Activated naive CD4-positive, alpha-beta T cell treated with anti-CD3 and anti-CD28 coated beads, Interleukin-2, amount 50 U/mL, for 72 hours (primary cell): ENCODE measurements around the gene IPCEF1. TPM values are rescaled to one million over a fixed set of nuclear protein-coding genes. Genes with fewer than 3 reads are reported as not detected.
"Not testable (repeated sequence)": the region's sequence is repeated elsewhere in the genome, so short reads cannot be mapped to it uniquely, and the experiment has no call there.

Experiments
- ATAC-seq, 2 donors: fragments of 150-1000 bp; cut with Tn5 transposase; 2 replicates each; pipeline ENCODE4 v1.10.0; 2021; ENCODE audit warnings: mild to moderate bottlenecking in 2 of 2, moderate library complexity in 2 of 2
- DNase-seq, 2 donors: peaks; one replicate each; pipeline ENCODE4 v3.0.0; 2021 to 2022; ENCODE audit warnings: low spot score in 2 of 2
- H3K27ac Mint-ChIP-seq, 2 donors: one replicate each; pipeline ENCODE4 v1.8.0; 2022; ENCODE audit warnings: mild to moderate bottlenecking in 2 of 2, mixed read lengths in 2 of 2
- H3K36me3 Mint-ChIP-seq, 2 donors: one replicate each; pipeline ENCODE4 v1.8.0; 2022; ENCODE audit warnings: mixed read lengths in 2 of 2
- H3K9me3 Mint-ChIP-seq, 2 donors: one replicate each; pipeline ENCODE4 v1.8.0; 2022; ENCODE audit warnings: mixed read lengths in 2 of 2
- total RNA-seq, 2 donors: library from RNA; stranded (reverse); gene quantifications; one replicate each; pipeline ENCODE4 v1.2.3, GENCODE V29; 2022

IPCEF1 gene
- total RNA-seq, 2 donors from 2014 or later, result 8.8 to 19.1 TPM

- DNase-seq (no peak), ATAC-seq (no peak)
- Mint-ChIP-seq H3K27ac (no peak overlapping the region), H3K9me3 (no peaks in the 10 kb centered on the region), H3K36me3 (no peaks in the 10 kb centered on the region)
Measured at GRCh38 chr6:154319231-154319858, 37.3 kb downstream of the IPCEF1 start.

GRCh38 chr6:154318721-154319120 lies 37.9 kb downstream of the IPCEF1 start:
- Mint-ChIP-seq H3K27ac (no peak overlapping the region), H3K9me3 (no peaks in the 10 kb centered on the region), H3K36me3 (no peaks in the 10 kb centered on the region)
- DNase-seq (no peak), ATAC-seq (no peak)

- no peaks in the 10 kb centered on the region for H3K36me3 Mint-ChIP-seq
- no peaks in the 10 kb centered on the region for H3K9me3 Mint-ChIP-seq
- ATAC-seq, result no peak
- no peak overlapping the region for H3K27ac Mint-ChIP-seq
- no peak for DNase-seq
Measured at GRCh38 chr6:154316131-154316530, 40.5 kb downstream of the IPCEF1 start.

GRCh38 chr6:154314084-154314483 lies 42.5 kb downstream of the IPCEF1 start:
- Mint-ChIP-seq H3K9me3 (peaks cover 0 to 9% of the 10 kb centered on the region in 2 donors), H3K36me3 (no peaks in the 10 kb centered on the region), H3K27ac (no peak overlapping the region)
- ATAC-seq (no peak), DNase-seq (no peak)

- DNase-seq (no peak), ATAC-seq (no peak)
- Mint-ChIP-seq H3K27ac (no peak overlapping the region), H3K36me3 (no peaks in the 10 kb centered on the region), H3K9me3 (peaks cover 3 to 12% of the 10 kb centered on the region in 2 donors)
Measured at GRCh38 chr6:154308986-154309385, 47.6 kb downstream of the IPCEF1 start.

- ATAC-seq (no peak), DNase-seq (no peak)
- Mint-ChIP-seq H3K27ac (no peak overlapping the region), H3K9me3 (peaks cover 3 to 12% of the 10 kb centered on the region in 2 donors), H3K36me3 (no peaks in the 10 kb centered on the region)
Measured at GRCh38 chr6:154307696-154308425, 48.7 kb downstream of the IPCEF1 start.

- peaks cover 3 to 12% of the 10 kb centered on the region in 2 donors for H3K9me3 Mint-ChIP-seq
- ATAC-seq, DNase-seq, H3K36me3 Mint-ChIP-seq, H3K27ac Mint-ChIP-seq: not testable (repeated sequence)
Measured at GRCh38 chr6:154307147-154307546, 49.5 kb downstream of the IPCEF1 start.

GRCh38 chr6:154306696-154307095 lies 49.9 kb downstream of the IPCEF1 start:
- no peaks in the 10 kb centered on the region for H3K36me3 Mint-ChIP-seq
- peaks cover 3 to 12% of the 10 kb centered on the region in 2 donors for H3K9me3 Mint-ChIP-seq
- DNase-seq, result no peak
- no peak overlapping the region for H3K27ac Mint-ChIP-seq
- no peak for ATAC-seq

GRCh38 chr6:154304191-154304590 lies 52.4 kb downstream of the IPCEF1 start:
- Mint-ChIP-seq H3K27ac (no peak overlapping the region), H3K36me3 (no peaks in the 10 kb centered on the region), H3K9me3 (peaks cover 3 to 4% of the 10 kb centered on the region in 2 donors)
- DNase-seq (no peak), ATAC-seq (no peak)

- ATAC-seq, H3K36me3 Mint-ChIP-seq, H3K27ac Mint-ChIP-seq: not testable (repeated sequence)
Measured at GRCh38 chr6:154303642-154304041, 53.0 kb downstream of the IPCEF1 start.

GRCh38 chr6:154301839-154302752 lies 54.5 kb downstream of the IPCEF1 start:
- ATAC-seq, result peak; percentile 95 to 96
- Mint-ChIP-seq H3K27ac (no peak overlapping the region), H3K36me3 (no peaks in the 10 kb centered on the region), H3K9me3 (peaks cover under 1% of the 10 kb centered on the region in 2 donors)
- DNase-seq, result peak in 1 of 2 donors; percentile 20

More at GRCh38 chr6:154303642-154304041, 53.0 kb downstream of the IPCEF1 start:
- H3K9me3 Mint-ChIP-seq, DNase-seq: not testable (repeated sequence)

GRCh38 chr6:154301086-154301625 lies 55.4 kb downstream of the IPCEF1 start:
- H3K27ac Mint-ChIP-seq, result no peak overlapping the region
- H3K36me3 Mint-ChIP-seq, result no peaks in the 10 kb centered on the region
- no peaks in the 10 kb centered on the region for H3K9me3 Mint-ChIP-seq
- ATAC-seq, result no peak
- DNase-seq, result no peak

GRCh38 chr6:154298297-154298696 lies 58.3 kb downstream of the IPCEF1 start:
- no peaks in the 10 kb centered on the region for H3K36me3 Mint-ChIP-seq
- H3K9me3 Mint-ChIP-seq, result no peaks in the 10 kb centered on the region
- peak in 1 of 2 donors; percentile 40 for ATAC-seq
- no peak overlapping the region for H3K27ac Mint-ChIP-seq
- no peak for DNase-seq

GRCh38 chr6:154297721-154298120 lies 58.9 kb downstream of the IPCEF1 start:
- no peak for ATAC-seq
- no peak overlapping the region for H3K27ac Mint-ChIP-seq
- no peaks in the 10 kb centered on the region for H3K9me3 Mint-ChIP-seq
- no peak for DNase-seq
- no peaks in the 10 kb centered on the region for H3K36me3 Mint-ChIP-seq

- ATAC-seq (no peak), DNase-seq (no peak)
- Mint-ChIP-seq H3K27ac (no peak overlapping the region), H3K9me3 (no peaks in the 10 kb centered on the region), H3K36me3 (no peaks in the 10 kb centered on the region)
Measured at GRCh38 chr6:154297210-154297609, 59.4 kb downstream of the IPCEF1 start.

GRCh38 chr6:154295733-154296132 lies 60.9 kb downstream of the IPCEF1 start:
- ATAC-seq (no peak), DNase-seq (no peak)
- no peak overlapping the region for H3K27ac Mint-ChIP-seq
- H3K36me3 Mint-ChIP-seq, result no peaks in the 10 kb centered on the region
- no peaks in the 10 kb centered on the region for H3K9me3 Mint-ChIP-seq
